Measurements from ENCODE around the gene ARL8A. TPM values are rescaled to one million over a fixed set of nuclear protein-coding genes. Genes with fewer than 3 reads are reported as not detected.

ARL8A gene
- total and polyA plus RNA-seq, 2 experiments from 2014 or later, result 30.3 to 32.7 TPM

DNA sequence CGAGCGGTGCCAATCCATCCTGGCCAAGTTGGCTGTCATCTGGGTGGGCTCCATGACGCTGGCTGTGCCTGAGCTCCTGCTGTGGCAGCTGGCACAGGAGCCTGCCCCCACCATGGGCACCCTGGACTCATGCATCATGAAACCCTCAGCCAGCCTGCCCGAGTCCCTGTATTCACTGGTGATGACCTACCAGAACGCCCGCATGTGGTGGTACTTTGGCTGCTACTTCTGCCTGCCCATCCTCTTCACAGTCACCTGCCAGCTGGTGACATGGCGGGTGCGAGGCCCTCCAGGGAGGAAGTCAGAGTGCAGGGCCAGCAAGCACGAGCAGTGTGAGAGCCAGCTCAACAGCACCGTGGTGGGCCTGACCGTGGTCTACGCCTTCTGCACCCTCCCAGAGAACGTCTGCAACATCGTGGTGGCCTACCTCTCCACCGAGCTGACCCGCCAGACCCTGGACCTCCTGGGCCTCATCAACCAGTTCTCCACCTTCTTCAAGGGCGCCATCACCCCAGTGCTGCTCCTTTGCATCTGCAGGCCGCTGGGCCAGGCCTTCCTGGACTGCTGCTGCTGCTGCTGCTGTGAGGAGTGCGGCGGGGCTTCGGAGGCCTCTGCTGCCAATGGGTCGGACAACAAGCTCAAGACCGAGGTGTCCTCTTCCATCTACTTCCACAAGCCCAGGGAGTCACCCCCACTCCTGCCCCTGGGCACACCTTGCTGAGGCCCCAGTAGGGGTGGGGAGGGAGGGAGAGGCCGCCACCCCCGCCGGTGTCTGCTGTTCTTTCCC is 16.5 kb downstream of the ARL8A start:
- no peaks in the 10 kb centered on the region; the same call in 2 of the 3 replicates for H3K9me3 Mint-ChIP-seq
- peaks cover 6% of the 10 kb centered on the region for H3K36me3 Mint-ChIP-seq (ENCODE audit: low read depth)
- no peak for ATAC-seq
- H3K27me3 Mint-ChIP-seq (ENCODE audit: insufficient read depth, low read depth, poor library complexity), result peaks cover 11% of the 10 kb centered on the region
- DNase-seq (ENCODE audit: low spot score), result no peak
- peaks cover 15% of the 10 kb centered on the region for H3K4me1 Mint-ChIP-seq
- no peaks in the 10 kb centered on the region for H4K20me1 ChIP-seq (replicated peaks; ENCODE audit: insufficient read depth)
- no peak for TF ChIP-seq STAT1 (IDR thresholded peaks at IDR 0.05; ENCODE audit: unreplicated experiment)
- TF ChIP-seq EZH2 (IDR thresholded peaks at IDR 0.05; ENCODE audit: low read depth, unreplicated experiment), result no peak
- H2AFZ ChIP-seq, result no peak overlapping the region
- H3K4me3 Mint-ChIP-seq, result no peak overlapping the region
- H3K4me1 ChIP-seq (ENCODE audit: insufficient read depth), result no peaks in the 10 kb centered on the region; the same call in 1 of the 2 replicates
- H3K4me3 ChIP-seq, result no peak overlapping the region
- no peak overlapping the region for H3K27ac Mint-ChIP-seq
- no peaks in the 10 kb centered on the region; the same call in 1 of the 2 replicates for H3K36me3 ChIP-seq (ENCODE audit: insufficient read depth)
- no peak overlapping the region for H3K27ac ChIP-seq (ENCODE audit: low read depth)
- H3K27me3 ChIP-seq (ENCODE audit: insufficient read depth), result no peaks in the 10 kb centered on the region
- H3K4me2 ChIP-seq, result no peak overlapping the region
- no peaks in the 10 kb centered on the region for H3K79me2 ChIP-seq (replicated peaks; ENCODE audit: insufficient read depth)
- H3K9me2 ChIP-seq (ENCODE audit: insufficient read depth), result no peaks in the 10 kb centered on the region
- H3F3A ChIP-seq (replicated peaks; ENCODE audit: low read depth), result no peaks in the 10 kb centered on the region

DNA sequence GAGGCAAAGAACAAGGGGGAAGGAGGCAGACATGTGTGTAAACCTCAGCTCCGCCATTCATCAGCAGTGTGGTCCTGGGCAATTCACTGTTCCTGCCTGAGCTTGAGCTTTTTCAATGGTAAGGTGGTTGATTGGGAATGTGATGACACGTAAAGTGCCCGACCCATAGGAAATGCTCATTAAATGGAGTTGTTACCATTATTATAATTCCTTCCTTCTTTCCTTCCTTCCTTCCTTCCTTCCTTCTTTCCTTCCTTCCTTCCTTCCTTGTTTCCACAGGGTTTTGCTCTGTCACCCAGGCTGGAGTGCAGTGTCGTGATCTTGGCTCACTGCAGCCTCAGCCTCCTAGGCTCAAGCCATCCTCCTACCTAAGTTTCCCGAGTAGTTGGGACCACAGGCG is 17.5 kb downstream of the ARL8A start:
- no peaks in the 10 kb centered on the region for H3K36me3 ChIP-seq (ENCODE audit: insufficient read depth)
- TF ChIP-seq CREB1 (CRISPR knock-in tag; IDR thresholded peaks at IDR 0.05; ENCODE audit: low read depth) (no peak), EZH2 (IDR thresholded peaks at IDR 0.05; ENCODE audit: low read depth, unreplicated experiment) (no peak), EZH2phosphoT487 (IDR thresholded peaks at IDR 0.05; ENCODE audit: unreplicated experiment) (no peak), ZNF462 (CRISPR knock-in tag; IDR thresholded peaks at IDR 0.05) (no peak), POLR2AphosphoS5 (IDR thresholded peaks at IDR 0.05; ENCODE audit: low read depth) (no peak), NANOG (IDR thresholded peaks at IDR 0.05; ENCODE audit: borderline replicate concordance) (no peak), ETS1 (IDR thresholded peaks at IDR 0.05) (no peak), ZNF331 (CRISPR knock-in tag; IDR thresholded peaks at IDR 0.05; ENCODE audit: low read depth) (no peak), STAT1 (IDR thresholded peaks at IDR 0.05; ENCODE audit: unreplicated experiment) (no peak)
- TF ChIP-seq, protein P1, sequence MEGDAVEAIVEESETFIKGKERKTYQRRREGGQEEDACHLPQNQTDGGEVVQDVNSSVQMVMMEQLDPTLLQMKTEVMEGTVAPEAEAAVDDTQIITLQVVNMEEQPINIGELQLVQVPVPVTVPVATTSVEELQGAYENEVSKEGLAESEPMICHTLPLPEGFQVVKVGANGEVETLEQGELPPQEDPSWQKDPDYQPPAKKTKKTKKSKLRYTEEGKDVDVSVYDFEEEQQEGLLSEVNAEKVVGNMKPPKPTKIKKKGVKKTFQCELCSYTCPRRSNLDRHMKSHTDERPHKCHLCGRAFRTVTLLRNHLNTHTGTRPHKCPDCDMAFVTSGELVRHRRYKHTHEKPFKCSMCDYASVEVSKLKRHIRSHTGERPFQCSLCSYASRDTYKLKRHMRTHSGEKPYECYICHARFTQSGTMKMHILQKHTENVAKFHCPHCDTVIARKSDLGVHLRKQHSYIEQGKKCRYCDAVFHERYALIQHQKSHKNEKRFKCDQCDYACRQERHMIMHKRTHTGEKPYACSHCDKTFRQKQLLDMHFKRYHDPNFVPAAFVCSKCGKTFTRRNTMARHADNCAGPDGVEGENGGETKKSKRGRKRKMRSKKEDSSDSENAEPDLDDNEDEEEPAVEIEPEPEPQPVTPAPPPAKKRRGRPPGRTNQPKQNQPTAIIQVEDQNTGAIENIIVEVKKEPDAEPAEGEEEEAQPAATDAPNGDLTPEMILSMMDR (conservative IDR thresholded peaks at IDR 0.05; ENCODE audit: low read depth in 2 of 2), result no peak

More for the DNA sequence above, 17.5 kb downstream of the ARL8A start:
- Mint-ChIP-seq H3K9me3 (no peaks in the 10 kb centered on the region; the same call in 2 of the 3 replicates), H3K27ac (no peak overlapping the region), H3K27me3 (ENCODE audit: insufficient read depth, low read depth, poor library complexity) (peaks cover 13% of the 10 kb centered on the region), H3K36me3 (ENCODE audit: low read depth) (no peaks in the 10 kb centered on the region; the same call in 2 of the 3 replicates), H3K4me3 (no peak overlapping the region), H3K4me1 (peaks cover 10% of the 10 kb centered on the region)
- Histone ChIP-seq H3K27ac (ENCODE audit: low read depth) (no peak overlapping the region), H4K20me1 (replicated peaks; ENCODE audit: insufficient read depth) (no peaks in the 10 kb centered on the region), H3K79me2 (replicated peaks; ENCODE audit: insufficient read depth) (no peaks in the 10 kb centered on the region), H3F3A (replicated peaks; ENCODE audit: low read depth) (no peaks in the 10 kb centered on the region), H3K4me1 (ENCODE audit: insufficient read depth) (no peaks in the 10 kb centered on the region), H2AFZ (no peak overlapping the region), H3K4me2 (no peak overlapping the region), H3K4me3 (no peak overlapping the region), H3K27me3 (ENCODE audit: insufficient read depth) (no peaks in the 10 kb centered on the region), H3K9me2 (ENCODE audit: insufficient read depth) (no peaks in the 10 kb centered on the region)
- ATAC-seq (no peak), DNase-seq (ENCODE audit: low spot score) (no peak)
